Colon (tissue), 2 donors: Measurements from ENCODE around the gene ROBO1.
"Not testable (repeated sequence)": the region's sequence is repeated elsewhere in the genome, so short reads cannot be mapped to it uniquely, and the experiment has no call there.

ENCODE experiments used
- FAIRE-seq: peaks from 2 replicates; lab custom pipeline; 2012; peaks lifted over from hg19 to GRCh38; lab: Jason Lieb, UNC
- donor health status: control.
- donor health status: control.

ROBO1 gene

DNA sequence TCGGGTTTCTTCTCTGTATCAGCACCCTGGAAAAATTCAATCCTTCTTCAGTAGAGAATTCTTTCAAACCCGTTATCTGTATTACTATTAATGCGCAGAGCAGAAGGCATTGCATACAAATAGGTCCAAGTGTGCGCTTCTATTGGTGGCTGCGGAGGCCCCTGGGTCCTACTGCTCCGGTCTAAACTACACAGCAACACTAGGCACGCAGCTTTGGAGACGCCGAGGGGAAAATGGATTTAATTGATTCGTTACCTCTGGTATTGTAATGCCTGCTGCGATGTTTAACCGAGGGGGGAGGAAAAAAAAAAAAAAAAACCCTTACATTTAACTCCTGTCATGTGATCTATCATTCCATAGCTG lies at the start of gene ROBO1:
TSS of gene ROBO1 (minus strand) at position 94 of the 363 bp plus-strand sequence.
- FAIRE-seq, result no peak

DNA sequence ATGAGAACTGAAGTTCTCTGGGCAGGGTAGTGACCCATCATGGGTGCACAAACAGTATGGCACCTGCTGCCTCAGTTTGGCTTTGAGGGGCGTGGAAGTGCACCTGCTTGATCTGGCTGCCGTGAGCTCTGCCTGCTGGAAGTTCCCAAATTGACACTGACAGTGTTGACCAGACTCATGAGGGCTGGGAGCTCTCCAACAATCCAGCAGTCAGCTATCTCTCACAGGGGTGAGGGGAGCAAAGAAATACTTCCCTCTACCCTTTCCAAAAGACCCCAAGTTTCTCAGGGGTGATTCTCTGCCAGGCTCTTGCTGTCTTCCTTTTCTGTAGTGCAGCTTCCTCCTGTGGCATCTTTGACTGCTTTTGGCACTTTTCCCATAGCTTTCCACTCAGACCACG lies 49.4 kb upstream of the ROBO1 start:
- FAIRE-seq, result no peak

DNA sequence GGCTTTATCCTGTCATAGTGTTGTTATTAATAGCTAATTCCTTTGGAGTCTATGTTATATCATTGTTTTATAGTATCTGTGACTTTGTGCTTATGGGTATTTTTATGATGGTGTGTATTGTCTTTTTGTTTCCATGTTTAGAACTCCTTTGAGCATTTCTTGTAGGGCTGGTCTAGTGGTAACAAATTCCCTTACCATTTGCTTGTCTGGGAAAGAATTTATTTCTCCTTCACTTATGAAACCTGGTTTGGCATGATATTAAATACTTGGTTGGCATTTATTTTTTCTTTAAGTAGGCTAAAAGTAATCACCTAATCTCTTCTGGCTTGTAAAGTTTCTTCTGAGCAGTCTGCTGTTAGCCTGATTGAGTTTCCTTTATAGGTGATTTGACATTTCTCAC lies 47.7 kb upstream of the ROBO1 start:
- no peak for FAIRE-seq

DNA sequence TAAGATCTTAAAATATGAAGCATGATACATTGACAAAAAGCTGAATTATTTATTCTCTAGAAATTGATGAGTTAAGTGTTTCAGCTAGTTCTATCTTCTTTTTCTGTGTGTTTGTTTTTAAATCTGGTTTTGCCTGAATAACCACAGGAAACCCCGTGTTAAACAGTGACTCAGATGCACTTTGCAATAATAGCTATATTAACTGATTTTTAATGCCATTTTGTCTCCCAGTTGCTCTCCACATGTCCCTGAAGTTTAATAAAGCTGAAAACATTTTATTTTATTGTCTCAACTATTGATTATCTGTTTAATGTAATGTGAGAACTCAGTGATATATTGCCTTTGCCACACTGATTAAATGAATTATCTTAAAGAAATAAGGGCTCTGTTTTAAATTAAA lies 42.8 kb upstream of the ROBO1 start:
- FAIRE-seq, result no peak

DNA sequence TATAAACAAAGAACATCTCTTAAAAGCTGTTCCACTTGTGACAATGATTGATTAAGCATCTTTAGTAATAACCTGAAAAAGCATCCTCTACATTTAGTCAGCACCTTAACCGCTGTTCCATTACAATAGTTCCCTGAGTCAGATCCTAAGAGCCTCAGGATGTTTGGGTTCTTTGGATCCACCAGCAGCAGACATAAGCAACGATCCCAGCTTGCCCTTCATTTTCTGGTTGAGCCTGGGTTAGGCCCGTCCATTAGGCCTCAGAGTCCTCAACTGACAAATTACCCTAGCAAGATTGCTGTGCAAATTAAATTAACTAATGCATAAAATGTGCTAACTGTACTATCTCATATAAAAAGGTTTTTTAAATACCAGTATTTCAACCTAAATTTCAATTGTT lies 42.3 kb upstream of the ROBO1 start:
- FAIRE-seq, result no peak

DNA sequence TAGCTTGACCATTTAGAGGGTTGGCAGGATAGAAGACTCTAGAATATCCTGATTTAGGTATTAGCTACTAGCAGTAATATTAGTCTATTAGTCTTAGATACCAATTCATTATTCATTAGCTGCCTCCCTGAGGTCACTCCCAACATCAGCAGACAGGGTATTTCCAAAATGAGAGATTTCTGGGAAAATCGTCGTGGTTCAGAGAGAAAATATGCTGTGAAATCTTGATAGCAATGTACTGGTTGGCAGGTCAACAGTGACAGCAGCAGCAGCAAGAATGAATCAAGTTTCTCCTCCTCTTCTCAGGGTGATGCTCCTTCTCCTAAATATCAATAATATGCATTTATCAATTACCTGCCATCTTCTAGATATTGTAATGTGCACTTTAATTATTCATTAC lies 41.3 kb upstream of the ROBO1 start:
- FAIRE-seq, result no peak

DNA sequence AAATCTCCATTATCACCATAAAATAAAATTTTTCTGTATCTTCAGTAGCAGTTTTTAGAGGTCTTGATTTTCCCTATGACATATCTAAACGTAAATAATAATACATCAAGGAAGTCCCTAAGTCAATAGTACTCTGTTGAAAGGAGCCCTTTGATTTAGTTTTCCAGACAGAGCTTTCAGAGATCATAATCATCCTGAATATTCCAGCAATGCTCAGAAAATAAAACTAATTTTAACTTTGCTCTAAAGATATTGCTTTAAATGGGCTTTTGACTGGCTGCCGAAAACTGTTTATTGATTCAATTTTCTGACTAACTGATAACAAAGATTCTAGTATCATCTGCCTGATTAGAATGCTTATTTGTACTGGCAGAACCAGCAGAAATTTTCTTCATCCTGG lies 40.7 kb upstream of the ROBO1 start:
- FAIRE-seq, result no peak

DNA sequence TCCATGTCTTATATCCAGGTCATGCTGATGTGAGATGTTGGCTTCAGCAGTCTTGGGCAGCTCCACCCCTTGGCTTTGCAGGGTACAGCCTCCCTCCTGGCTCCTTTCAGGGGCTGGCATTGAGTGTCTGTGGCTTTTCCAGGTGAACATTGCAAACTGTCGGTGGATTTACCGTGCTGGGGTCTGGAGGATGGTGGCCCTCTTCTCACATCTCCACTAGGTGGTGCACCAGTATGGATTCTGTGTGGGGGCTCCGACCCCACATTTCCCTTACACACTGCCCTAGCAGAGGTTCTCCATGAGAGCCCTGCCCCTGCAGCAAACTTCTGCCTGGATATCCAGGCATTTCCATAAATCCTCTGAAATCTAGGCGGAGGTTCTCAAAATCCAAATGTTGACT lies 22.4 kb upstream of the ROBO1 start:
- not testable (repeated sequence) for FAIRE-seq

DNA sequence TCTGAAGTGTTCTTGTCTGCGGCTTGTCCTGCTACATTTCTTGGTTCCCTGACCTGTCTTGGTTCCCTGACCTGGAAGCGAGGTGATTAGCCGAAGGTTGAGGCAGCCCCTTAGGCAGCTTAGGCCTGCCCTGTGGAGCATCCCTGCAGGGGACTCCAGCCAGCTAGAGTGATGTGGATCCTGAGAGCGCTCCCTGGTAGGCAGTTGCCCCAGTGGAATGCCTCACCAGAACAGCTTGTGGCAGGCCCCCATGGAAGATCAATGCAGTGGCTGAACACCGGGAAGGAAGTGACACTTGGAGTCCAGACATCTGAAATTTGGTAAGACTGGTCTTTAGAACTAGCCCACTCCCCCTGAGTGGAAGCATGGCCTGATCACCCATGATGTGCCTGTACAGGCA lies 5.5 kb upstream of the ROBO1 start:
- FAIRE-seq, result no peak

DNA sequence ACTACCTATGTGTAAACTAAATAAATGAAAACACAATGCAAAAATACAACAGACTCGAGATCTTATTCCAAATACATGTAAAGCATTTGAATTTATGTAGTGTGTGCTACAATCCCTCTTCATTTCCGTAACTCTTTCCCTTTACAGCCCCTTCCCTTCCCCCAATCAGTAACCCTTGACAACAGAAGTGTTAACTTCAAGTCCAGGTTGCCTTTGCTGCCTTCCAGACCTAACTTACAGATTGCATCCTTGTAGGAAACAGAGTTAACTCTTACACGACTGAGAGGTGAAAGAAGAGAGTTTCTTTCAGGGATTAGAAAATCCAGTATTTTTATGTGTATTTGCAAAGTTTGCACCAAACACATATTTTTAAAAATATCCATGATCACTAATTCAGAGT lies 1.4 kb upstream of the ROBO1 start:
- no peak for FAIRE-seq

DNA sequence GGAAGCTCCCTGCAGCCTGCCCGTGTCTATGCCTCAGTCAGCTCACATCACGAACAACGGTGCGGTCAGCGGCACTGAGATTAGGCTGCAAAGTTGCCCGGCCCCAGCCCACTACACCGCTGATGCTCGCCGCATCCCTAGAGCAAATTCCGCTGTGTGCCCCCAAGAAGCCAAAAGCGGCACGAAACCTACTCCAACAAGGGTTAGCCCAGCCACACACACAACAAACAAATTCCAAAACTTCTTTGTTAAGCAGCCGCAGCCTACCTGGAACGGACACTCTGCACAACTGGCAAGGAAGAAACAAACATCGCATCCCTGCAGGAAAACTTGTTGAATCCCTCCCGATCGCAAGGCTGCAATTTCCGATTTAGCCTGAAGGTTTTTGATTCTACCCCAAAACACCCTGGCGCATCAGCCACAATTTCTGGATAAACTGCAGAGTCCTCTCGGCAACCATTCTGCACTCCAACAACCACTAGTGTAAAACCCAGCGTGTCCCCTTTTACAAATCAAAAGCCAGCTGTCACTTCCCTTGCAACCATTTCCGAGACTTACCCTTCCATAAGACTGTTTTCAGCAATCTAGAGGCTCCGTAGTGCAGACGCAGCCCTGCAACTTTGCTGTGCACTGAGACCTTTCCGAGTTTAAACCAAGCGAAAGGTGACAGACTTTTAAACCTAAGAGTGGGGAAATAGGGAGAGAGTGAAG lies 449 bp downstream of the ROBO1 start:
- no peak for FAIRE-seq

DNA sequence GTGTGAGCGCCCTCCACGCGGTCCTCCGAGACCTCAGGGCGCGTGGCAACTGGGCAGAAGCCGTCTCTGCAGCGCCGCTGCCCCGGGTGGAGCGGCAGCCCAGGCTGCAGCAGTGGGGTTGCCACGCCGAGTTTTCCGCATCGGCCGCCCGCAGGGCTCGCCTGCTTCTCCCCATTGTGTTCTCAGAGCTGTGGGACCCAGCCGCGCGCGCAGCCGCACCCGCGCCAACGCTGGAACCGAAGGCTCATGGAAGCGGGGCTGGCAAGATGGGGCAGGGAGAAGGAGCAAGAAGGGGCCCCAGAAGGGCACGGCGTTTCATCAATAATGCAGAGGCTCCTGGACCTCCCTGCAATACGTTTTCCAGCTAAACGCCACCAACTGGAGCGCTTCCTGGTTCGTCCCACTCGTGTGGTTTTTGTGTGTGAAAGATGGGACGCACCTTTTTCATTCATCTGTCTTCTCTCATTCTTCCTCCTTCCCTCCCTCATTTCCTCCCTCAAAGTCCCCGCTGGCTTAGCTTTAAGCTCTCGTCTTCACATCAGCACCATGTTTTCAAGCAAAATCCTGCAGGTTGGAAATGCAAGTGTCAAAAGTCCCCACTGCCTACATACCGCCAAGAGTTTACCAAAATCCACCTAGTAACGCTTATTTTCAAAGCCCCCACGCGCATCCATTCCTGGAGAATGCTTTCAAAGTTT lies 1.2 kb downstream of the ROBO1 start:
- FAIRE-seq, result no peak

DNA sequence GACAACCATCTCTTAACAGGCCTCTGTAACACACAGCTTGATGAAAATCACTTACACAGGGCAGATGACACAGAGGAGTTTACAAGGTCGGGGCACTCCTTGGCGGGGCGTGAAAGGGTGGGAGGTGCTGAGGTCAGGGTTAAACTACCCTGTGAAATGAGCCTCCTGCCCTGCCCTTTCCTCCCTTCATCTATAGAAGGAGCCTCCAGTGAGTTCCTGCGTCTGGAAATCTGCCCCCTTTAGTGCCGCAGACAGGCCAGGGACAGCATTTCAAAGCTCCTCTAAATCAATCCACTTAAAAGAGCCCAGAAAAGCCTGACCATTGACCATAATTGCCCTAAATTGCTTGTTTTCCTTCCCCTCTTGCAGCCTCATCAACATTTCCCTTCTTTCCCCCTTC lies 1.9 kb downstream of the ROBO1 start:
- FAIRE-seq, result no peak

DNA sequence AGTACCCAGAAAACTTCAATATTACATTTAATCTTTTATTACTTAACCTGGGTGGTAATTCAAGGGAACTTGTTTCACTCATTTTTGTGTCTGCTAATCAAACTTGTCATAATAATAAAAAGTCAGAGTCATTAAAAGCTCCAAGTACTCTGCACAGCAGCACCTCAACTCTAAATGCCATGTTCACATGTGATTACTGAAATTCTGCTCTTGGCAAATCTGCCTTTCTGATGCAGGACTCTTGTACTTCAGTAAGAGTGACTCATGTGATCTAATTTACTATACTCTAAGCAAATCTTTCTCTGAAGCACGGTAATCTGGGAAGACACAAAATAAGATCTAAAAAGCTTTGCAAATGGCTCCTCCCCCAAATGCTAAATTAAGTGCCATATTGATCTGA lies 6.4 kb downstream of the ROBO1 start:
- FAIRE-seq, result no peak

DNA sequence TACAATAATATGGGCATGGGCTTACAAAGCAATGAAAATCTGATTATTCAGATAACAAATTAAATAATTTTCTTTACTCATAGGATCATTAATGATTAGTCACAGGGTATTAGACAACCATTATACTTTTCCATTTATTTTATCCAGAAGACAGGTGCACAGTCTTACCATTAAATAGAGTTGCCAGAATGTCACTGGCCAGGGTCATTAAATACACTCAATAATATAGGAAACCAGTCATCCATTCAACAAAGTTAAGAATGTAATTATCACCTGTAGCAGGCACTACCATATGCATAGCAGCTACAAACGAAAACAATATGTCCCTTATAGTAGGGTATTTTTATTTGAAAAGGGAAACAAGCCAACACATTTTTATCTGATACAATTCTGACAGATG lies 16.1 kb downstream of the ROBO1 start:
- no peak for FAIRE-seq

DNA sequence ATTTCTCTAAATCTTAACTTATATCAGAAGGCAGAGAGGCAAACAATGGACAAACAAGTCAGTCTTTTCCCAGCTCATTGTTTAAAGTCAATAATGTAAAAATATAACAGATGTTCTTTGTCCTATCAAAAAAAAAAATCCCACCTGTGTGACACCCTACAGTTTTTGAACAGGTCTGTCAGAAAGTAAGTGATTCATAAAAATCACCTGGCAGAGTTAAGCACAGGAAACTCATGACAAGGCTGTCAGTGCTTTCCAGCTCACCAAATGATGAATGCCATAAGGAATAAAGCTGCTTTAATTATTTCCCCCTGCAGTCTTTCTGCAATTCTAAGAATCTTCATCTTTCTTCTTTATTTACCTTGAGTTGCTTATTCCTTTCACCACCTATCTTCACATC lies 30.3 kb downstream of the ROBO1 start:
- FAIRE-seq, result no peak

DNA sequence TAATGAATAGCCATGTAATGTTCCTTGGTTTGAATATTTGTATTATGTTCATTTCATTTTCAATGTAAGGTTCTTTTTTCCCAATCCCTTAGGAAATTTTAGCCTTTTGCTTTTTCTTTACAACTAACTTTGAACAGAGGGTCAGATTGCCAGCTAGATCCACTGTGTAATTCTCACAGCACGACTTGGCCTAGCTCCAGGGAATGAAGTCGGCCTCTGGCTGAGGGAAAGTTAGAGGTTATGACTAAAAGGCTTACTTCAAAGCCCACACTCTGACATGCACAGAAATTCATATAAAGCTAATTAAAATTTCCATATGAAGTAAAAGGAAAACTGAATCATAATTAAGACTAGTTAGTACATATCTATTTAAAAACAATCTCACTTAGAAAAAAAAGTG lies 38.7 kb downstream of the ROBO1 start:
- no peak for FAIRE-seq

DNA sequence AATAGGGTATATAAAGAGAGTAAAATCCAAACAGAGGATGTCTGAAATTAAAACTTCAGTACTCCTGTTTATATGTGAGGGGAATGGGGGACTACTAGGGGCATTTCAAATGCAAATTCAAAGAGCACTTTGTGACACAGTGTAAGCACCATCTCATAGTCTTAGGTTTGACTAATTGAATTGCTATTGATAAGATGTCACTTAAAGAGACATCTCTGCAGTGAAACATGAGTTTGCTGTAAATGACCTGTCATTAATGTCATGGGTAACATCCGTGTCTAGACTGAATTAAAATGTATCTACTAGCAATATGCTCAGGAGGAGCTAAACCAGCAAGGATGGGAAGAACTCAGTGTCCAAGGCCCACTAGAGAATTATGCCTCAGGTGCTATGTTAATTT lies 41.0 kb downstream of the ROBO1 start:
- no peak for FAIRE-seq

DNA sequence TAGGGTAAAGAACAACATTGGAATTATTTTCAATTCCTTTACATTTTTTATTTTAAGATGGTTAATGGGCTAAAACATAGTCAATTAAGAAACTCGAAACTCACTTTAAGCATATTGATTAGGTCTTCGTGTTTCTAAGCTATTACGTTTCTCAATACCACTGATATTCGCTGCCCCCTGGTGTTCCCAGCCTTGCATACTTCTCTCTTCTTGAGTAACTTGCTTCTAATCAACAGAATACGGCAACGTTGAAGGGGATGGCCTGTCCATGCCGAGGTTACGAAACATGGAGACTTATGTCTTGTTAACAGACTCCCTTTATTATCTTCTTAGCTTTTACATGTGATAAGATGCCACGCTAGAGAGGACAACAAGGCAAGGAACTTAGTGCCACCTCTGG lies 43.6 kb downstream of the ROBO1 start:
- no peak for FAIRE-seq

DNA sequence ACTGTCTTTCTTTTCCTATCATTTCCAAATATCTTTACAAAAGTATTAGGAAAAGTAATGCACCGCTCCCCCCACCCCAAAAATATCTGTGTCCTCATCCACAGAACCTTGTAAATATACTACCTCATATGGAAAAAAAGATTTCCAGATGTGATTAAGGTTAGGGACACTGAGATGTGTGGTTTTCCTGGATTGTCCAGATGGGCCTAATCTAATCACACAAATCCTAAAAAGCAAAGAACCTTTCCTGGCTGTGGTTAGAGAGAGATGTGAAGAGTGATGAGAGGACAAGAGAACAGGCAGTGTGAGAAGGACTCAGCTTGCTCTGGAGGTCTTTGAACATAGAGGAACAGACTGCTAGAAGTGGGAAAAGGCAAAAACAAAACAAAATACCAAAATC lies 77.7 kb downstream of the ROBO1 start:
- no peak for FAIRE-seq

DNA sequence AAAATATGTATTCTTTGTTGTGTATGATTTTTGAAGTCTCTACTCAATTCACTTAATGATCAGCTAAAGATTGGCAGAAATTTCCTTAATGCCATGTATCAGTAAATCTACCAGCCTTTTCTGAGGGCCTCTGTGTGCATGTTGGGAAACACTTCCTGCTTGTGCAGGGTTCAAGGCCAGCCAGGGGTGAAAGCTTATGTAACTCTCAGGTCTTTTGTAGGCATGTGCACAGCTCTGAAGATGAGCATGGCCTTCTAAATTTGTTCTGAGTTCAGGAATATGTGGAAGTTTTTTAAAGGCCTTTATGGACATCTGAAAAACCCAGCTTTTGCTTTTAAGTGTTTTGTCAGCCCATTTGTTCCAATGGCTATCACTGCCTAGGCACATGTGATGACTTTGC lies 82.7 kb downstream of the ROBO1 start:
- FAIRE-seq, result no peak

DNA sequence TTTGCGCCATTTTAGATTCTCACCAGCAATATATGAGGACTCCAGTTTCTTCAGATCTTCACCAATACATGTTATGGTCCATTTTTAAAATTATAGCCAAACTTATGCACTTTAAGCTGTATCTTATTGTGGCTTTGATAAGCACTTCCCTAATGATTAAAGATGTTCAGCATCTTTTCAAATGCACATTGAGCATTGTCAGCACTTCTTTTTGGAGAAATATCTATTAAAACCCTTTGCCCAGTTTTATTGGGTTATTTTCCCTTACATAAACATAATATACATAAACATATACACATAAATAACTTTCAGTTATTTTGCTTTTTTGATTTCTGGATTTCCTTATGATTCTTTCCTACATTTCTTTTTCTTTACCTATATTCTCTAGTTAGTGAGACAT lies 83.8 kb downstream of the ROBO1 start:
- no peak for FAIRE-seq

DNA sequence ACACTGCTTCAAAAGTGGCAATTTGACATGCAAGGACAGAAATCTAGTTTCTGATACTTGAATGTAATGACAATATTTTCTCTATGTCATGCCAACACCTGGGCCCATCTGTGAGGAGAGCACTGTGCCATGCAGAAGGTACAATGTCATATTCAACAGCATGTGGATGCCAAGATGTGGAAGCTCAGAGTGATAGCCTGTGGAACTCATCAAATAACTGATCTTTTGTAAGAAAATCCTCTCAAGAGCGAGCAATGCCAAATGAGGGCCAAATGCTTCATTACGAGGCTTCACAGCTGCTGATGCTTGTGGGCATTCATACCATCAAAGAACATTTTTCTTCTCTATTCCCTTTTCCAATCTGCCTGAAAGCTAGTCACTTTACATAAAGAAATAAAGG lies 95.1 kb downstream of the ROBO1 start:
- no peak for FAIRE-seq

DNA sequence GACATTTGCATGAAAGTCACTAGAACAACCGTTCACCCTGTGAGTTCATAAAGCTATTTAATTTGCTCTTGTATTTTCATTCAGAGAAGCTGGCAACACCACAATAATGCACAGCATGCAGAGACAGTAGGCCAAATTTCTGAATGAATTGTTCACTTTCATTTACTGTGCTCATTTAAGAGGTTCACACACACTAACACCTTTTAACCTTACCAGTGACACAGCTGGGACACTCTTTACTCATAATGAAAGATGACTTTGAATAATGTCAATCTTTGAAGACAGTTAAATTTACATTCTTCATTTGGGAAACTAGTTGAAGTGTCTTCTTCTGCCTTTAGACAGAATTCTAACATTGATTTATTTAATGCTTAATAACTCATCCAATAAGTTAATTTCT lies 95.7 kb downstream of the ROBO1 start:
- FAIRE-seq, result no peak
